Glomerular endothelial cell (primary cell): ENCODE data around the gene ADGRG7. TPM values are rescaled to one million over a fixed set of nuclear protein-coding genes. Genes with fewer than 3 reads are reported as not detected.

ENCODE experiments used
- DNase-seq: peaks from one replicate; pipeline ENCODE4 v3.0.0-alpha.2; 2011; ENCODE audit warnings: low read depth, low spot score; ENCODE audit errors: extremely low read depth
- total RNA-seq: library from RNA; depleted of rRNA; stranded (reverse); fragments of >200 nt; gene quantifications from 2 replicates; pipeline ENCODE4 v1.2.3, GENCODE V29; 2015

The ADGRG7 gene
- total RNA-seq, 1 donor from 2014 or later: not detected

DNA sequence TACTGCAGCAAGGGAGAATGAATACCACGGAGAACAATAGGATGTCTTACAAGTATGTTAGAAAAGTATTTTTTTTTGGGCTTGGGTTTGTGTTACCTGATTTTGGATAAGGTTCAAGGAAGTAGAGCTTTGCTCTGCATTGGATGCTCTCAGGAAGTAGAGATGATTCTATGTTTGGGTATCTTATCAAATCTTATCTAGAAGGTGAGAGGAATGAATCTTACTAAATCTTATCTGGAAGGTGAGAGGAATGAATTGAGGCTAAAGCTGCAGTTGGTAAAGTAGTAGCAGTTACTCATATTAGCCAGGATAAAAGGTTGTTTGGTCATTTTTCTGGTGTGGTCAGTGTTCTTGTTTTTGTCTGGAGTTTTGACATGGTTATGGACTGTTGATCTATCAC is 117.3 kb downstream of the ADGRG7 start:
- DNase-seq: no peak

DNA sequence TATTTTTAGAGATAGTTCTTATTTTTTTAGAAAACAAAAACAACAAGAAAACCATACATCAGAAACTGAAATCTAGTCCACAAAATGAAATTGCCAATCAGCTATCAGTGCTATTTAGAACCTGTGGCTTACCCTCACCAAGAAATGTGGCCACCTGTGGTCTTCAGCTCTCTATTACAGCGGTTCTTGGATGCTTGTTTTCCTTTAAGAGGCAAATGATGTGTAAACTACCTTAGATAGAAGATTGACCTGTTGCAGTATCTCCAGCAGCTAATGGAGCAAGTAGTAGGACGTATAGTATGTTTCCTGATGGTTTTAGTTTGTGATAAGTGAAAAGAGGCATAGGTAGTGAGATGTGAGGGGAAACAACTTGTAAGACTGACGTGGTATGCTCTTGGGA is 121.1 kb downstream of the ADGRG7 start:
- no peak for DNase-seq

DNA sequence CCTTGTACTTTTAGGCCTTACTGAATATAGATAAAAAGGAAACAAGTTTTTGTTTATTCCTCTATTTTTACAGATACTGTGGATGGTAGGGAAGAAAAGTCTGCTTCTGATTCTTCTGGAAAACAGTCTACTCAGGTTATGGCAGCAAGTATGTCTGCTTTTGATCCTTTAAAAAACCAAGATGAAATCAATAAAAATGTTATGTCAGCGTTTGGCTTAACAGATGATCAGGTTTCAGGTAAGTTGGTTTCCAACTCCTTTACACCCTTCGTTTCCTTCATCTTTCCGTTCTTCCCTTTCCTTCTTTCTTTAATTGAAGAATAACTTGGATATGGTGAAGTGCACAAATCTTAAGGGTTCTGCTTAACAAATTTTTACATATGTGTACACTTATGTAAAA is 123.0 kb downstream of the ADGRG7 start:
- no peak for DNase-seq

DNA sequence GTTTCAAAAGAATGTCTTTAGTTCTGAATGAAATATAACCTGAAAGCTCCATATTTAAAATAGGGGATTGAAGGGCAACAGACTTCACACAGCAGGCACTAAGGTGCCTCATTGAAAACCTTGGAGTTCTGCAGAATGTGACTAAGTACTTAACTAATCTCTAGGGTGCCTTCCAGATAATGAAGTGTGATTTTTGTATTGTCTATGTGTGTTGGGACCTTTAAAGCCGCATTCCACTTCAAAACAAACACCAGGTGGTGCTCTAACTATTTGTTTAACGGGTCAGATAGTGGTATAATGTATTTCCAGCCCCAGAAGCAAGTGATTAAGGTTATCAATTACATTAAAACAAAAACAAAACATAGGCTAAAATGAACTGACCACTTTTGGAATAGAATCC is 127.9 kb downstream of the ADGRG7 start:
- DNase-seq: no peak

- no peak for DNase-seq
These were observed 130.8 kb downstream of the ADGRG7 start for GRCh38 chr3:100740207-100740606.

GRCh38 chr3:100743535-100743934 is 134.1 kb downstream of the ADGRG7 start:
- no peak for DNase-seq

GRCh38 chr3:100744671-100745070 is 135.3 kb downstream of the ADGRG7 start:
- DNase-seq: no peak

Other genes starting within 250 kb of the ADGRG7 start
- 26.2 and 33.3 TPM in 2 replicates for gene TOMM70, start 208.5 kb upstream of the ADGRG7 start, total RNA-seq
- 0.41 and 1.2 TPM in 2 replicates for gene LNP1, start 208.1 kb upstream of the ADGRG7 start, total RNA-seq
- 4.2 and 16.1 TPM in 2 replicates for gene TMEM45A, start 117.0 kb upstream of the ADGRG7 start, total RNA-seq
- 126 and 127 TPM in 2 replicates for gene TFG, start 99.9 kb downstream of the ADGRG7 start, total RNA-seq